Neuron (in vitro differentiated cells): ENCODE data around the gene CAMTA1.

Experiments
- H2AFZ ChIP-seq: one replicate; pipeline ENCODE4 v1.6.1; 2013; ENCODE audit warnings: low read depth, mild to moderate bottlenecking, inconsistent platforms, low read length, moderate library complexity
- H3K27me3 ChIP-seq: one replicate; pipeline ENCODE4 v1.6.1; 2013; ENCODE audit warnings: low read length; ENCODE audit not compliant: insufficient read depth
- H3K36me3 ChIP-seq: one replicate; pipeline ENCODE4 v1.6.1; 2013; ENCODE audit warnings: low read length; ENCODE audit not compliant: insufficient read depth
- H3K4me1 ChIP-seq: one replicate; pipeline ENCODE4 v1.6.1; 2013; ENCODE audit warnings: low read length; ENCODE audit not compliant: insufficient read depth
- H3K4me3 ChIP-seq: 2 replicates; pipeline ENCODE4 v1.5.1; 2013; ENCODE audit warnings: mild to moderate bottlenecking, low read length, moderate library complexity
- H3K9me3 ChIP-seq: one replicate; pipeline ENCODE4 v1.6.1; 2013; ENCODE audit warnings: low read length

CAMTA1 gene

GRCh38 chr1:7476861-7477547 lies 691.8 kb downstream of the CAMTA1 start:
- no peaks in the 10 kb centered on the region for H3K9me3 ChIP-seq
- no peaks in the 10 kb centered on the region for H3K36me3 ChIP-seq
- H3K27me3 ChIP-seq: peaks cover 10% of the 10 kb centered on the region
- H3K4me3 ChIP-seq: no peak overlapping the region
- H2AFZ ChIP-seq: no peak overlapping the region
- H3K4me1 ChIP-seq: no peaks in the 10 kb centered on the region

GRCh38 chr1:7477593-7477992 lies 692.3 kb downstream of the CAMTA1 start:
- Histone ChIP-seq H3K27me3 (peaks cover 10% of the 10 kb centered on the region), H2AFZ (no peak overlapping the region), H3K4me3 (no peak overlapping the region), H3K9me3 (no peaks in the 10 kb centered on the region), H3K36me3 (no peaks in the 10 kb centered on the region), H3K4me1 (no peaks in the 10 kb centered on the region)

GRCh38 chr1:7478142-7478790 lies 693.0 kb downstream of the CAMTA1 start:
- Histone ChIP-seq H2AFZ (no peak overlapping the region), H3K4me1 (no peaks in the 10 kb centered on the region), H3K4me3 (no peak overlapping the region), H3K36me3 (no peaks in the 10 kb centered on the region), H3K9me3 (no peaks in the 10 kb centered on the region), H3K27me3 (peaks cover 10% of the 10 kb centered on the region)

- H3K4me1 ChIP-seq: no peaks in the 10 kb centered on the region
- no peaks in the 10 kb centered on the region for H3K9me3 ChIP-seq
- peaks cover 10% of the 10 kb centered on the region for H3K27me3 ChIP-seq
- no peaks in the 10 kb centered on the region for H3K36me3 ChIP-seq
- no peak overlapping the region for H2AFZ ChIP-seq
- H3K4me3 ChIP-seq: no peak overlapping the region
These were observed 693.7 kb downstream of the CAMTA1 start for GRCh38 chr1:7478809-7479499.

- Histone ChIP-seq H3K9me3 (no peaks in the 10 kb centered on the region), H3K4me3 (no peak overlapping the region), H3K4me1 (no peaks in the 10 kb centered on the region), H3K27me3 (peaks cover 10% of the 10 kb centered on the region), H2AFZ (no peak overlapping the region), H3K36me3 (no peaks in the 10 kb centered on the region)
These were observed 694.3 kb downstream of the CAMTA1 start for GRCh38 chr1:7479571-7479970.

- Histone ChIP-seq H3K36me3 (no peaks in the 10 kb centered on the region), H3K27me3 (peaks cover 10% of the 10 kb centered on the region), H3K4me3 (no peak overlapping the region), H2AFZ (no peak overlapping the region), H3K9me3 (no peaks in the 10 kb centered on the region), H3K4me1 (no peaks in the 10 kb centered on the region)
These were observed 695.9 kb downstream of the CAMTA1 start for GRCh38 chr1:7481194-7481593.

GRCh38 chr1:7482077-7482476 lies 696.8 kb downstream of the CAMTA1 start:
- Histone ChIP-seq H3K4me3 (no peak overlapping the region), H3K9me3 (no peaks in the 10 kb centered on the region), H3K36me3 (no peaks in the 10 kb centered on the region), H2AFZ (no peak overlapping the region), H3K27me3 (peaks cover 10% of the 10 kb centered on the region), H3K4me1 (no peaks in the 10 kb centered on the region)

GRCh38 chr1:7482772-7483495 lies 697.7 kb downstream of the CAMTA1 start:
- Histone ChIP-seq H2AFZ (no peak overlapping the region), H3K4me3 (no peak overlapping the region), H3K36me3 (no peaks in the 10 kb centered on the region), H3K9me3 (no peaks in the 10 kb centered on the region), H3K27me3 (peaks cover 1% of the 10 kb centered on the region), H3K4me1 (no peaks in the 10 kb centered on the region)

- no peaks in the 10 kb centered on the region for H3K9me3 ChIP-seq
- H3K4me1 ChIP-seq: no peaks in the 10 kb centered on the region
- no peaks in the 10 kb centered on the region for H3K27me3 ChIP-seq
- no peak overlapping the region for H2AFZ ChIP-seq
- H3K36me3 ChIP-seq: no peaks in the 10 kb centered on the region
- no peak overlapping the region for H3K4me3 ChIP-seq
These were observed 698.6 kb downstream of the CAMTA1 start for GRCh38 chr1:7483634-7484383.

- Histone ChIP-seq H2AFZ (no peak overlapping the region), H3K4me3 (no peak overlapping the region), H3K9me3 (no peaks in the 10 kb centered on the region), H3K36me3 (no peaks in the 10 kb centered on the region), H3K27me3 (no peaks in the 10 kb centered on the region), H3K4me1 (no peaks in the 10 kb centered on the region)
These were observed 700.0 kb downstream of the CAMTA1 start for GRCh38 chr1:7485086-7485780.

GRCh38 chr1:7485826-7486225 lies 700.6 kb downstream of the CAMTA1 start:
- no peaks in the 10 kb centered on the region for H3K27me3 ChIP-seq
- H3K36me3 ChIP-seq: no peaks in the 10 kb centered on the region
- no peaks in the 10 kb centered on the region for H3K4me1 ChIP-seq
- H2AFZ ChIP-seq: no peak overlapping the region
- H3K4me3 ChIP-seq: no peak overlapping the region
- no peaks in the 10 kb centered on the region for H3K9me3 ChIP-seq

- H3K9me3 ChIP-seq: no peaks in the 10 kb centered on the region
- H3K36me3 ChIP-seq: no peaks in the 10 kb centered on the region
- no peaks in the 10 kb centered on the region for H3K4me1 ChIP-seq
- no peak overlapping the region for H2AFZ ChIP-seq
- H3K4me3 ChIP-seq: no peak overlapping the region
- H3K27me3 ChIP-seq: no peaks in the 10 kb centered on the region
These were observed 702.7 kb downstream of the CAMTA1 start for GRCh38 chr1:7487766-7488474.
